Fibroblast of the aortic adventitia (primary cell): Measurements from ENCODE around the gene PTGES3L. TPM values are rescaled to one million over a fixed set of nuclear protein-coding genes. Genes with fewer than 3 reads are reported as not detected.
"Not testable (repeated sequence)": the region's sequence is repeated elsewhere in the genome, so short reads cannot be mapped to it uniquely, and the experiment has no call there.

Source experiments
- DNase-seq: peaks from one replicate; pipeline ENCODE4 v3.0.0-alpha.2; 2010; ENCODE audit warnings: low read depth
- H3K4me3 ChIP-seq: 2 replicates; pipeline ENCODE4 v1.5.1; 2011; ENCODE audit warnings: low read depth, mild to moderate bottlenecking, control low read depth, low read length, moderate library complexity
- total RNA-seq: library from RNA; depleted of rRNA; stranded (reverse); fragments of >200 nt; gene quantifications from 2 replicates; pipeline ENCODE4 v1.2.3, GENCODE V29; 2012; ENCODE audit warnings: low replicate concordance
- TF ChIP-seq, protein P1 (sequence below): IDR thresholded peaks from 2 replicates; pipeline ENCODE4 v1.5.1; 2011; ENCODE audit warnings: mild to moderate bottlenecking, low read length, control low read depth, inconsistent platforms; ENCODE audit not compliant: insufficient read depth

The PTGES3L gene
- total RNA-seq, 1 donor: 0.18 TPM

DNA sequence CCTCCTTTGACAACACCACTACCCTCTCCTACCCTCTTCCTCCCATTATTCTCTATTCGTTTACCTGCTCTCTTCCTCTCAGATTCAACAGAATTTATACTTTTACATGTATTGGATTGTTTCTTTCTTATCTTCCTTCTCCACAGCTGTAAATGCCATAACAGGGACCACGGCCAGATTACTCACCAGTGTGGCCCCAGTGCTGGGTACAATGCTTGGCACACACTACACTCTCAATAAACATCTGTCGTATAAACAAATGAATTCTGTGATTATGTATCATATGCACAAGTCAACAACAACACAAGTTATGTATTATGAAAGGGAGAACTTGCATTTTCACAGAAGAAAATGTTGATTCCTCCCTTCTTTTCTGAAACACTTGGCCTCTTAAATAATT is 35.7 kb downstream of the PTGES3L start:
- TF ChIP-seq, protein P1, sequence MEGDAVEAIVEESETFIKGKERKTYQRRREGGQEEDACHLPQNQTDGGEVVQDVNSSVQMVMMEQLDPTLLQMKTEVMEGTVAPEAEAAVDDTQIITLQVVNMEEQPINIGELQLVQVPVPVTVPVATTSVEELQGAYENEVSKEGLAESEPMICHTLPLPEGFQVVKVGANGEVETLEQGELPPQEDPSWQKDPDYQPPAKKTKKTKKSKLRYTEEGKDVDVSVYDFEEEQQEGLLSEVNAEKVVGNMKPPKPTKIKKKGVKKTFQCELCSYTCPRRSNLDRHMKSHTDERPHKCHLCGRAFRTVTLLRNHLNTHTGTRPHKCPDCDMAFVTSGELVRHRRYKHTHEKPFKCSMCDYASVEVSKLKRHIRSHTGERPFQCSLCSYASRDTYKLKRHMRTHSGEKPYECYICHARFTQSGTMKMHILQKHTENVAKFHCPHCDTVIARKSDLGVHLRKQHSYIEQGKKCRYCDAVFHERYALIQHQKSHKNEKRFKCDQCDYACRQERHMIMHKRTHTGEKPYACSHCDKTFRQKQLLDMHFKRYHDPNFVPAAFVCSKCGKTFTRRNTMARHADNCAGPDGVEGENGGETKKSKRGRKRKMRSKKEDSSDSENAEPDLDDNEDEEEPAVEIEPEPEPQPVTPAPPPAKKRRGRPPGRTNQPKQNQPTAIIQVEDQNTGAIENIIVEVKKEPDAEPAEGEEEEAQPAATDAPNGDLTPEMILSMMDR: no peak
- peak; percentile 45 for DNase-seq

GRCh38 chr17:42937712-42938596 is 41.9 kb downstream of the PTGES3L start:
- no peak overlapping the region for H3K4me3 ChIP-seq
- peak; percentile 78 for DNase-seq
- TF ChIP-seq, protein P1: peak; percentile 75

More for the DNA sequence above, 35.7 kb downstream of the PTGES3L start:
- H3K4me3 ChIP-seq: no peak overlapping the region

DNA sequence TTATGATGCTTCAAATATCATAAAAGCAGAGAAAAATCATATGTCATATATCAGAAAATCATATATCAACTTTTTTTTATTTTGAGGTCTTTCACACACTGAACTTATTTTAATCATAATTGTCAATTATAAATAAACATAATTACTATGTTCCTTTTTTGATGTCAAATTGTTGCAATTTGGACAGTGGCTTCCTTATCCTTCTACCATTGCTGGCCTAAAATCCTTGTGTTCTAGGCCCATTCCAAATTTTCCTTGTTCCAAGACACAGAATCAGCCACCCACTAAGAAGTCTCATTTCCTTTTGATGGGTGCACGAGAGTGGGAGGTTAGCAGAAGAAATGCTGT is 50.4 kb downstream of the PTGES3L start:
- DNase-seq: no peak
- no peak overlapping the region for H3K4me3 ChIP-seq
- TF ChIP-seq, protein P1: no peak

- TF ChIP-seq, protein P1: peak; percentile 65
- DNase-seq: peak; percentile 94
- no peak overlapping the region for H3K4me3 ChIP-seq
These were observed 51.0 kb downstream of the PTGES3L start for GRCh38 chr17:42928714-42929496.

DNA sequence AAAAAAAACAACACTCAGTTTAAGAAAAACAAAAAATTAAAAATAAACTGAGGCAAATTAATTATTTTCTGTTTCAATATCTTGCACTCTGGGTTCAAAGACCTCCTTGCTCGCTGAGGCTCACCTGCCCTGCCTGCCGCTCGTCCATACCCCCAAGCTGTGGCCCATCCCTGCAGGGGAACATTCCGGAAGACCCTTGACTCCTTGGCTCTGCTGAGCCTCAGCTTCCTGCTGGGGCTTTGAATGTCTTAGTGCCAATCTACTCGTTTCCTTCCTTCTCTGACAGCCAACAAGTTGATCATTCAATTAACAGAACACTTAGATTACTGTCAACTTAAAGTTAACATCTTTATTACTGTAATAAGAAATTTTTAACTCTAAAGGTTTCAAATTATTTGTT is 55.0 kb downstream of the PTGES3L start:
- TF ChIP-seq, protein P1: no peak
- H3K4me3 ChIP-seq: no peak overlapping the region

GRCh38 chr17:42923472-42923871 is 56.4 kb downstream of the PTGES3L start:
- H3K4me3 ChIP-seq, DNase-seq: not testable (repeated sequence)

More for the DNA sequence above, 55.0 kb downstream of the PTGES3L start:
- DNase-seq: no peak

GRCh38 chr17:42922294-42922693 is 57.6 kb downstream of the PTGES3L start:
- no peak overlapping the region for H3K4me3 ChIP-seq
- DNase-seq: no peak
- TF ChIP-seq, protein P1: no peak
